Neural cell (in vitro differentiated cells): ENCODE measurements around the gene UBA5.

Source experiments
- EZH2 ChIP-seq: fragments of 200-600, 300-800 bp; shearing (Covaris generic), sonication (generic); IDR thresholded peaks from 2 replicates; pipeline ENCODE4 v1.6.1; 2014; ENCODE audit warnings: antibody characterized with exemption, low read length, borderline replicate concordance, mild to moderate bottlenecking; ENCODE audit not compliant: insufficient read depth, poor library complexity, severe bottlenecking
- MXI1 ChIP-seq: fragments of 450-650 bp; conservative IDR thresholded peaks from 2 replicates; pipeline ENCODE4 v1.6.1; 2014; ENCODE audit warnings: antibody characterized with exemption, mild to moderate bottlenecking; ENCODE audit not compliant: poor library complexity, severe bottlenecking
- RAD21 ChIP-seq: fragments of 450-650 bp; conservative IDR thresholded peaks from 2 replicates; pipeline ENCODE4 v1.6.1; 2014; ENCODE audit warnings: antibody characterized with exemption, mild to moderate bottlenecking, moderate library complexity
- TF ChIP-seq, protein P1 (sequence below): fragments of 450-650 bp; IDR thresholded peaks from 2 replicates; pipeline ENCODE4 v1.5.1; 2014; ENCODE audit warnings: antibody characterized with exemption, mild to moderate bottlenecking, moderate library complexity; ENCODE audit not compliant: poor library complexity, severe bottlenecking

DNA sequence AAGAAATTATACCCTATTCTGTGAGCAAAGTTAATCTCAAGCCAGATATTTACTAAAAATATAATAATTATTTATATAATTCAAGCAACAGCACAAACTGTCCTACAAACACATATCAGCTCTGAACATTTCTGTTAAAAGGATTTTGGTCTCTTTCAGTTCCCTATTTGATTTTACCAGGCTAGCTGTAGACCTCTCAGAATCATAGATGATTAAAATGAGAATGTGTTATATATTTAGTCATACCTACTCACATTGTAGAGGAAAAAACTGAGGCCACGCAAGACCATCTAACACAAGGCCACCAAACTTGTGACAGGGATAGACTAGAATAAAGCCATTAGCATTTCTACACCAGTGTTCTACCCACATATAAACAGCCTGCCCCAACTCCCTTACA lies 34.5 kb upstream of the UBA5 start:
- TF ChIP-seq, protein P1, sequence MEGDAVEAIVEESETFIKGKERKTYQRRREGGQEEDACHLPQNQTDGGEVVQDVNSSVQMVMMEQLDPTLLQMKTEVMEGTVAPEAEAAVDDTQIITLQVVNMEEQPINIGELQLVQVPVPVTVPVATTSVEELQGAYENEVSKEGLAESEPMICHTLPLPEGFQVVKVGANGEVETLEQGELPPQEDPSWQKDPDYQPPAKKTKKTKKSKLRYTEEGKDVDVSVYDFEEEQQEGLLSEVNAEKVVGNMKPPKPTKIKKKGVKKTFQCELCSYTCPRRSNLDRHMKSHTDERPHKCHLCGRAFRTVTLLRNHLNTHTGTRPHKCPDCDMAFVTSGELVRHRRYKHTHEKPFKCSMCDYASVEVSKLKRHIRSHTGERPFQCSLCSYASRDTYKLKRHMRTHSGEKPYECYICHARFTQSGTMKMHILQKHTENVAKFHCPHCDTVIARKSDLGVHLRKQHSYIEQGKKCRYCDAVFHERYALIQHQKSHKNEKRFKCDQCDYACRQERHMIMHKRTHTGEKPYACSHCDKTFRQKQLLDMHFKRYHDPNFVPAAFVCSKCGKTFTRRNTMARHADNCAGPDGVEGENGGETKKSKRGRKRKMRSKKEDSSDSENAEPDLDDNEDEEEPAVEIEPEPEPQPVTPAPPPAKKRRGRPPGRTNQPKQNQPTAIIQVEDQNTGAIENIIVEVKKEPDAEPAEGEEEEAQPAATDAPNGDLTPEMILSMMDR = no peak
- no peak for TF ChIP-seq EZH2
- no peak for TF ChIP-seq RAD21
- no peak for TF ChIP-seq MXI1
